ENCODE results near the gene HSPA1A.

The HSPA1A gene

GRCh38 chr6:31768363-31769257 lies 46.7 kb upstream of the HSPA1A start:
- DNase-seq (ENCODE audit: low read depth), result no peak
- no peak overlapping the region for H3K4me3 ChIP-seq (ENCODE audit: low read depth, low read length)
- TF ChIP-seq MYC (IDR thresholded peaks at IDR 0.05; ENCODE audit: low read depth, low read length) (no peak), CTCF (IDR thresholded peaks at IDR 0.05; ENCODE audit: low read depth, low read length) (no peak), MAX (IDR thresholded peaks at IDR 0.05; ENCODE audit: low read depth, low read length) (no peak), POLR2A (IDR thresholded peaks at IDR 0.05; ENCODE audit: extremely low read depth, insufficient read length) (no peak)

- no peak overlapping the region for H3K4me3 ChIP-seq (ENCODE audit: low read depth, low read length)
- 0 out of 2 replicates have a peak, but pooled peaks have one; percentile 11 for TF ChIP-seq MYC (IDR thresholded peaks at IDR 0.05; ENCODE audit: low read depth, low read length)
- TF ChIP-seq MAX (IDR thresholded peaks at IDR 0.05; ENCODE audit: low read depth, low read length), result 0 out of 2 replicates have a peak, but pooled peaks have one; percentile 35
- no peak for TF ChIP-seq POLR2A (IDR thresholded peaks at IDR 0.05; ENCODE audit: extremely low read depth, insufficient read length)
- TF ChIP-seq CTCF (IDR thresholded peaks at IDR 0.05; ENCODE audit: low read depth, low read length), result peak; percentile 96
- DNase-seq (ENCODE audit: low read depth), result peak; percentile 83
Observed at GRCh38 chr6:31769684-31770371, 45.5 kb upstream of the HSPA1A start.

- no peak for TF ChIP-seq MYC (IDR thresholded peaks at IDR 0.05; ENCODE audit: low read depth, low read length)
- TF ChIP-seq MAX (IDR thresholded peaks at IDR 0.05; ENCODE audit: low read depth, low read length), result no peak
- TF ChIP-seq POLR2A (IDR thresholded peaks at IDR 0.05; ENCODE audit: extremely low read depth, insufficient read length), result no peak
- H3K4me3 ChIP-seq (ENCODE audit: low read depth, low read length), result no peak overlapping the region
- no peak for DNase-seq (ENCODE audit: low read depth)
Observed at GRCh38 chr6:31770860-31771259, 44.5 kb upstream of the HSPA1A start.

- no peak for TF ChIP-seq CTCF (IDR thresholded peaks at IDR 0.05; ENCODE audit: low read depth, low read length)
- no peak for DNase-seq (ENCODE audit: low read depth)
Observed at GRCh38 chr6:31771992-31772358, 43.4 kb upstream of the HSPA1A start.

GRCh38 chr6:31775184-31775583 lies 40.2 kb upstream of the HSPA1A start:
- TF ChIP-seq MYC (IDR thresholded peaks at IDR 0.05; ENCODE audit: low read depth, low read length) (no peak), CTCF (IDR thresholded peaks at IDR 0.05; ENCODE audit: low read depth, low read length) (no peak), MAX (IDR thresholded peaks at IDR 0.05; ENCODE audit: low read depth, low read length) (no peak), POLR2A (IDR thresholded peaks at IDR 0.05; ENCODE audit: extremely low read depth, insufficient read length) (no peak)
- no peak overlapping the region for H3K4me3 ChIP-seq (ENCODE audit: low read depth, low read length)
- no peak for DNase-seq (ENCODE audit: low read depth)

More at GRCh38 chr6:31771992-31772358, 43.4 kb upstream of the HSPA1A start:
- H3K4me3 ChIP-seq (ENCODE audit: low read depth, low read length), result no peak overlapping the region
